GM23338 (cell line): ENCODE data around the gene CDC45.

Source experiments
- CREB1 ChIP-seq: fragments of 250-450 bp; sonication (Bioruptor Pico); IDR thresholded peaks from 2 replicates; pipeline ENCODE4 v1.5.0; 2020; ENCODE audit warnings: low read depth, mild to moderate bottlenecking, moderate library complexity
- CTCF ChIP-seq, 2 experiments: fragments of 200-600 bp in 1 of 2; sonication (generic) in 1 of 2; conservative IDR thresholded peaks; 2 replicates each; pipeline versions ENCODE4 v1.5.1 to v1.6.1; 2016 to 2017; ENCODE audit warnings: antibody characterized with exemption in 2 of 2, low read depth in 2 of 2, mild to moderate bottlenecking in 2 of 2, moderate library complexity in 1 of 2
- ETS1 ChIP-seq: IDR thresholded peaks from 2 replicates; pipeline ENCODE4 v1.6.1; 2016; ENCODE audit warnings: antibody characterized with exemption
- EZH2 ChIP-seq: fragments of 200-600 bp; sonication (generic); IDR thresholded peaks from one replicate; pipeline ENCODE4 v1.8.0; 2017; ENCODE audit warnings: antibody characterized with exemption, mild to moderate bottlenecking, low read depth; ENCODE audit not compliant: unreplicated experiment
- JUNB ChIP-seq: IDR thresholded peaks from one replicate; pipeline ENCODE4 v1.6.1; 2016; ENCODE audit warnings: antibody characterized with exemption; ENCODE audit not compliant: unreplicated experiment
- POLR2AphosphoS5 ChIP-seq: IDR thresholded peaks from 2 replicates; pipeline ENCODE4 v1.6.1; 2016; ENCODE audit warnings: antibody characterized with exemption, low read depth
- REST ChIP-seq: IDR thresholded peaks from one replicate; pipeline ENCODE4 v1.6.1; 2018; ENCODE audit warnings: antibody characterized with exemption; ENCODE audit not compliant: unreplicated experiment
- ZNF114 ChIP-seq: fragments of 250-450 bp; sonication (Bioruptor Pico); IDR thresholded peaks from 2 replicates; pipeline ENCODE4 v1.5.0; 2020; ENCODE audit warnings: mild to moderate bottlenecking, moderate library complexity

GRCh38 chr22:19548964-19549363 is 69.2 kb downstream of the CDC45 start:
- TF ChIP-seq CTCF (conservative IDR thresholded peaks at IDR 0.05; ENCODE audit: low read depth in 2 of 2) (no peak), POLR2AphosphoS5 (no peak), ETS1 (no peak), EZH2 (no peak), CREB1 (CRISPR knock-in tag) (no peak), JUNB (no peak), REST (no peak), ZNF114 (no peak)
